Stimulated activated CD4-positive, alpha-beta T cell treated with anti-CD3 and anti-CD28 coated beads, TNF-alpha, amount 100 ng/mL, for 4 hours (primary cell): ENCODE data around the gene PRKCH.

Source experiments
- DNase-seq, 3 experiments: peaks; one replicate each; pipeline ENCODE4 v3.0.0-alpha.2; 2020; ENCODE audit warnings: low read depth in 3 of 3

Gene PRKCH

DNA sequence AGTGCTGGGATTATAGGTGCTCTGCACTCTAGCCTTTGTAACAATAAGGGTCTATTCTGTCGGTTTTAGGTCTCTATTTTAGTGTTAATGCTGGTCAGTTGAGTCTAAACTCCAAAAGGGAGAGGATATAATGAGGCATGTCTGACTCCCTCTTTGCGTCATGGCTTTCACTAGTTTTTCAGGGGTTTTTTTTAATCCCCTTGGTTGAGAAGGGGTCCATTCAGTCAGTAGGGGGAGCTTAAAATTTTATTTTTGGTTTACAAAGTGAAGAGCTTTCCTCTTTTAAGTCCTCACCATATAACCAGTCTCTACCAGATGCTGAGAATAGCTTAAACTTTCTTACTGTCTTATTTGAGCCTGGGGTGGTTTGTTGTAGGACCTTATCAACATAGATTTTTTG, 106.9 kb downstream of the PRKCH start:
- no peak for DNase-seq

DNA sequence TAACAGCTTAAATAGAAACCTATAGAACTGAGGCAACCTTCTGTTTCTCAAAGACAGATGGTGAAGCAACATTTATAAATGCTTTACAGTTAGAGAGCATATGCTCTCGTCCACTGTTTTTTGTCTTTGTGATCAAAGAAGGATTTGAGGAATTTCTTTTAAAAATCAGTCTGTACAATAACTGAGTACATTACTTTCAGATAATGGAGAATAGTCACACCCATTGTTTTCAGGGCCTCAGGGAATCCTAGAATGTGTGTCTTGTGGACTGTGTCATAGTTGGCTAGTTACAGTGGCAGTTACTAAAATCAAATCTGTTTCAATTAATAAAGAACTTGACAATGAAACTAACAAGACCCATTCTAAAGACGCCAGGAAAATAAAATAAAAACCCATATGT, 107.9 kb downstream of the PRKCH start:
- no peak for DNase-seq

GRCh38 chr14:61430066-61430757, 108.8 kb downstream of the PRKCH start:
- no peak for DNase-seq

DNA sequence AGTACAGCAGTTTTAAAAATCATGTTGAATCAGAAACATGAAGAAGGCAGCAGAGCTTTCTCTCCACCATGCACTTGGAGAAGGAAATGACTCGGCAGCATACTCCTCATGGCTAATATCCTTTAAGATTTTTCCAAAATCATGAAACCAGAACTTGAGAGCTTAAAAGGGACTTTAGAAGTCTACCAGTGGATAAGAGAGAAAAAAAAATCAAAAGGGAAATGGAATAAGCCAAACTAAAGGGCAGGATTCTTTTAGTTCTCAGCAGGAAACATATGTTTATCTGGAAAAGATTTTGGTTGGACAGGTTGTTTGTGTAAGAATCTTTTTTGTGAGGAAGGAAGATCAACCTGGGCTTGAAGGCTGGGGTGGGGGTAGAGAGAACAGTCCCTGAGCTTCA, 111.8 kb downstream of the PRKCH start:
- no peak for DNase-seq

DNA sequence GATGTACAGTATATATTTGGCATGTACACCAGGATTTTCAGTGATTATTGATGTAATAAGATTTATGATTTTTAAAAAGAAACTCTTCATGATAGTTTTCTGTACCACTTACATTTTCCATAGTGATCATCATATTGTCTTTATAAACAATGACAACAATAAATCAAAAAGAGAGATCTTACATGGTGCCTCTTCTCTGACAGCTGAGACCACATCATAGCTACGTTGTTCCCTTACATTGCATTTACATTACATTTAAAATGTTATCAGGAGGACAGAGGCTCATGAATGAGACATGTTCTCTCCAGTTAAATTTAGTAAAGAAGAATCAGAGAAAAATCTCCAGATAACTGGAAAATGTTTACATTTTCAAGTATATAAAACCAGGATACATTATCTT, 112.4 kb downstream of the PRKCH start:
- no peak for DNase-seq

DNA sequence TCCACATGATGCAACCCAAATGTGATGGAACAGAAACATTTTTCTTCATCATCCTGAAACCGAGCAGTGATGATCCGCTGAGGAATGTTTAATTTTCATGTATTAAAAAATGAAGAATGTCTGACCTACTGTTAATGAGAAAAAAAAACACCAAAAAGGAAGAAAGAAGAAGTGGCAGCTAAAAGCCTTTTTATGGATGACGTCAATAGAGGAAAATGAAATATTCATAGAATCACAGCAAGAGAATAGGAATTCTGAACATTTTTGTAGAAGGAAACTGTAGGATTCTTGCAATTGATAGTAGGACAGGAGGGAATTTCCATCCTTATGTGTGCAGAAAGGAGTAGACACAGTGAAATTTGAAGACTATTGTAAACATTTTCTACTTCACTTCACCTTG, 112.9 kb downstream of the PRKCH start:
- DNase-seq = no peak

DNA sequence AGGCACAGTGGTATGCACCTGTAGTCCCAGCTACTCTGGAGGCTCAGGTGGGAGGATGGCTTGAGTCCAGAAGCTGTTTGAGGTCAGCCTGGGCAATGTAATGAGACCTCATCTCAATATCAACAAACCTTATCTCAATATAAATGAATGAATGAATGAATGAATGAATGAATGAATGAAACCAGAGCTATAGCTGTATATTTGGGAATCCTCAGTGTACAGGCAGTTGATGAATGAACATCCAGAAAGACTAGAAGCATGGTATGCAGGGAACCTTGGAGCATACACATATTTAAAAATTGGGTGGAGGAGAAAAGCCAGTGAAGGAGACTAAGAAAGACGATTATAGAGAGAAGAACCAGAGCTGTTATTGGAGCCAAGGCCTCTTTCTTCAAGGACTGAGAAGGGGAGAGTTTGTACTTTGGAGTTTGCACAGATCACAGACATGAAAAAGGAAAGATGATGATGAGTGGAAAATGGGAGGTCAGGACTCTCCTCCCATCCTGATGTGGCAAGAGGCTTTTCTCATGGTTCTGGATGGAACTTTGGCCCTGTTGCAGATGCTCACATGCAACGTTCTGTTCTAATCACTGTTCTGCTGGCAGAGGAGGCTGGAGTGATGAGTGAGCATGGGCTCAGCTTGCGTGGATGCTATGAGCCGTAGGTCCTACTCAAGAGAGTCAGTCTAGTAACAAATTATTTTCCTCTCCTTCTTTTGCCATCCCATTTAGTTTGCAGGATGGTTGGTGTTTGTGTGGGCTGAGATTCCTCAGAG, 114.4 kb downstream of the PRKCH start:
- DNase-seq = no peak

GRCh38 chr14:61437381-61437780, 116.0 kb downstream of the PRKCH start:
- no peak for DNase-seq

GRCh38 chr14:61438036-61438435, 116.7 kb downstream of the PRKCH start:
- no peak for DNase-seq

GRCh38 chr14:61438497-61438859, 117.1 kb downstream of the PRKCH start:
- no peak for DNase-seq

DNA sequence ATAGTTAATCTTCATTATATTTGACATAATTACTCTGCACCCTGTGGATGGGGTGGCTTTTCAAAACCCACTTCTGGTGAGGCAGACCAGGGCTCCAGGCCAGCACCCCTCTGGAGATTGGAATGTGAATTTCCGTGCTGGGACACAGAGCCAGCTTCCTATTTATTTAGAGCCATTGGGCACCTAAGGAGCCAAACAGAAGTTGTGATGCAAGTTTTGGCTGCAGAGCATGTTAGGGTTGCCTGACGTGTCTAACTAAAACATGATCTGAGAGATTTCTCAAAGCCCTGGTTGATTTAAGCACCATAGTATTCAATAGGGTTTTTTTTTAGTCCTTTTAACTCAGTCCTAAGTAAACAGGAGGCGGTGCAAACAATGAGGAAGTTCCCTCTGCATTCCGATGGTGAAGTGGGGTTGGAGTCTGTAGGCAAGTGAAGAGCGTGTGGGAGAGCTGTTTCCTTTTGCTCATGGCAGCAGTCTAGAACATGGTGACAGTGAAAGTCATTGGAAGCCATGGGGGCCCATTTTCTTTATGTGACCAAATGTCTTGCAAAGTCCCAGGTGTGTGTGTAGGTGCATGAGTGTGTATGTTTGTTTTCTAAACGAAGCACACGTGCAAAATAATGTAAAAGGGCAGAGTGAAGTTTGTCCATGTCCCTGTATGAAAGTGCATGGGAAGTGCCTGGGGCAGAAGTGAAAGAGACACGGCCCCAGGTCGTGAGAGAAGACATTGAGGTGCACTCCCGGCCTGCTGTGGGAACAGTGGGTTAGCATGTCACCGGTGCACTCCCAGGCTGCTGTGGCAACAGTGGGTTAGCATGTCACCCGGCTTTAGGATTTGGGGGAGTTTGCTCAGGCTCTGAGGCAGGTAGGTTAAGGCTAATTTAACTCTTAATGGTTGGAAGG, 117.7 kb downstream of the PRKCH start:
- no peak for DNase-seq

- DNase-seq = no peak
Measured at GRCh38 chr14:61439779-61440418, 118.5 kb downstream of the PRKCH start.

DNA sequence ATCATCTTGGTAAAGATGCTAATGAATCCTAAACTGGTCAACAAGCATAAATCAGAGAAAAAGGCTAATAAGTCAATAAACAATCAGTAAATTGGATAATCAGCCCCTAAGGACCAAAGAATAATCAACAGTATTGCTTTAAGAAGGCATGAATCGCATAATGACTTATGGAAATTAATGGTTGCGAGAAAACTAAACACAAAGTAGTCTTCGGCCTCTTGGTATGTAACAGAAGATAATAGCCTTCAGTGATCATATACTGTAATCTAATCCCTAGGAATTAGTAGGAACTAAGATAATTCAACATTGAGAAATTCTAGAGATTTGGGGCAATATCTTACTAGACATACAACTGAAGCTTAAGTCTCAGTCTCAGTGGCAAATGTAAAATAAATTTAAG, 122.1 kb downstream of the PRKCH start:
- no peak for DNase-seq

DNA sequence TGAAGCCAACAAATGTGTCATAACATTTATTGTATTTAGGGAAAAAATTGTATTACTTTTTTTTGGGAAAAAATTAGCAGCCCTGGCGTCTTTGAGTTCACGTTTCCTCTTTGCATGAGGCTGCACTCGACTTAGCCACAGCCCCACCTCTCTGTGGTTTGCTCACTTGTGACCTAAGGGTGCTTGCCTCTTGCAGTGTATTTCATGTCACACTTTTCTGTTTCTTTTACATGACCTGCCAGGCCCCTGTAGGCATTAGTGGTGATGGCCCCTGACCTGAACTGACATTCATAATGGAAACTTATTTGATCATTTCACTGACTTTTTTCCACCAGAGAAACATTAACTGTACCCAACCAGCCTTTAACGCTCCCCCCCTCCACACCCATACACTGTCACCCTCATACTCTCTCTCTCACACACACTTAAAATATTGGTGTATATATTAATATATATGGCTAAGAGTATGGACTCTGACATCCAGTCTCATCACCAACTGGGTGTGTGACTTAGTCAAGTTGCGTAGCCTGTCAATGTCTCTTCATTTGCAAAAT, 122.9 kb downstream of the PRKCH start:
- DNase-seq = peak in 1 of 3 experiments; percentile 47

- DNase-seq = no peak
Measured at GRCh38 chr14:61451491-61451890, 130.1 kb downstream of the PRKCH start.

DNA sequence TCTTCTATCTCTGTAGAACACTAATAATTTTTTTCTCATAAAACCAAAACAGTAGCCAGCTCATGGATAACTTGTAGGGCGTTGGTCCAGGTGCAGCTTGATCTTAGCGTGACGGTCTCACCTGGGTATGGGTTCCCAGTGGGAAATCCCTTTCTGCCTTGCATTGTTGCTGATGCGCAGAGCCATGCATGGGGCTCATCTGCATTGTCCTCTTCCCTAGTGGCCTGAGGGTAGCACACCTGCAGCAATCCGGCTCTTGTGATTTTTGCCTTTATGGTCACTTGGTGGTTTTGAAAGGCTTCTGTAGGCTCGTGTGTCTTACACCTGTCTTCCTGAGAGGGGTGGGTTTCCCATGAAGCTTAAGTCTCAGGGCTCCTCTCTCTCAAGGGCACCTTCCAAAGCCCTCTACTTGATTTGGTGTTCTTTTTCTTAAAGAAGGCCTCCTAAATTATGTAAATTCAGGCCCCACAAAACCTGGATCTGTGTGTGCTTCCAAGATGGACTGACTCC, 130.6 kb downstream of the PRKCH start:
- no peak for DNase-seq

- no peak for DNase-seq
Measured at GRCh38 chr14:61452452-61452851, 131.1 kb downstream of the PRKCH start.

- DNase-seq = no peak
Measured at GRCh38 chr14:61453103-61453767, 131.9 kb downstream of the PRKCH start.

DNA sequence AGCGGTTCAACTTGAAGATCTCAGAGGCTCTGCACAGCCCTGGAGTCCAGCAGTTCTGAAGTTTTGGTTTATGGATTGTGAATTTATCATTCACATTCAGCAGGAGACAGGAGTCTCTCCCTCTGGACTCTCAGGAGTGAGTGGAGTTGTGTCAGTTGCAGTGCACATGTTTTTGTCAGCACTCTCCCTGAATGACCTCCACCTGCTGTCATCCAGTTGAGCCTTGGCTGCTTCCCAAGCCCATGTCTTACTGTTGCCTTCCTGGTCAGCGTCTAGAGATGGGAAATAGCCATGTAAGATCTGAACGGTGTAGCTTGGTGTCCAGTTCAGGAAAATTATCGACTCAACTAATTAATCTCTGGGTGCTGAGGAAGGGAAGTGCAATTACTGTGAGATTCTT, 133.2 kb downstream of the PRKCH start:
- no peak for DNase-seq

DNA sequence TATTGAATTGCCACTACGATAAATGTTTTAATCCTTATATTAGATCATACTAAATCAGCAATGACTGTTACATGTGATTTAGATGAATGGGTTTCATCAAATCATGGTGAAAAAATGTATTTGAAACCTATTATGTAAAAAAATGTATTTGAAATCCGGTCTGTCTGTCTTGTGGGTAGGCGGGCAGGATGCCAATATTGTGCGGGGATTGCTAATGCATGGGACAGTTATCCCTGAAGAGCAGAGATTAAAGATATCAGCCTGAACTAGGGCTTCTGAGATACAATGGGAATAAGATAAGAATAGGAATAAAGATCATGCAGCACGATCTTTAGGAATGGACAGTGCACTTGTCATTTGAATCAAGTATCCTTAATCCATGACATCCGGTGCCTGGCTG, 134.0 kb downstream of the PRKCH start:
- no peak for DNase-seq

DNA sequence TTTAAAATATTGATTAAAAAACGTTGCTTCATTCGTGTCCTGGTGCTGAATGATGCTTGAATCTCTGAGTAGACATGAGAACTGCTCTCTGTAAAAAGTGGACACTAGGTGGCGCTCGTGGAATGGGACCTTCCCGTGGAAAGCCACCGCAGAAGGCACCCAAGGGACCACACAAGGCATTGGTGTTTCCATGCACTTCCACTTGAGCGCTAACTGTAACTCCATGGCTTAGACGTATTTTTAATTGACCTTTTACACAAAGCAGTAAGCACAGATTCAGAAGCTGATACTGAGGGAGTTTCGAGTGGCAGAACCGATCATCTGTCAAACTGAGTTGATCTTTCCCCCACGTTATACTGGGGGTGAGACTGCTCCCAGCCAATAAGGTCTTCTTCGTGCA, 135.3 kb downstream of the PRKCH start:
- peak in 2 of 3 experiments; percentile 68 to 83 for DNase-seq
